SK-N-SH (cell line): ENCODE results near the gene PTCHD4. TPM values are rescaled to one million over a fixed set of nuclear protein-coding genes. Genes with fewer than 3 reads are reported as not detected.
"Not testable (repeated sequence)": the region's sequence is repeated elsewhere in the genome, so short reads cannot be mapped to it uniquely, and the experiment has no call there.

ENCODE experiments used
- CTCF ChIA-PET: fragments of 300-600, 350-600 bp; formaldehyde crosslinking; extraction: SDS; loops from one replicate; lab custom pipeline; 2021; lab: Yijun Ruan, JAX
- POLR2A ChIA-PET: fragments of 350-600 bp; sonication (Branson Sonifier 250); formaldehyde crosslinking; extraction: SDS; loops from one replicate; lab custom pipeline; 2020; ENCODE audit warnings: antibody characterized with exemption, inconsistent platforms; lab: Yijun Ruan, JAX
- DNase-seq: peaks from one replicate; pipeline ENCODE4 v3.0.0; 2012
- H2AFZ ChIP-seq: fragments of 200-600 bp; sonication (generic); 2 replicates; pipeline ENCODE4 v1.8.1; 2016; ENCODE audit warnings: antibody characterized with exemption, mild to moderate bottlenecking, low read depth
- H3F3A ChIP-seq: fragments of 200-600 bp; sonication (generic); replicated peaks from 2 replicates; pipeline ENCODE3; 2016; ENCODE audit warnings: antibody characterized with exemption, mild to moderate bottlenecking; ENCODE audit not compliant: insufficient read depth
- H3K27ac ChIP-seq, 2 experiments: fragments of 200-500 bp in 1 of 2; fragments of 200-600 bp in 1 of 2; sonication (Bioruptor generic) in 1 of 2; sonication (generic), shearing (Covaris generic) in 1 of 2; 2 replicates each; pipeline versions ENCODE4 v1.5.1 to v1.6.1; 2014 to 2016; ENCODE audit warnings: low read depth in 2 of 2, inconsistent platforms in 1 of 2, low read length in 1 of 2, mild to moderate bottlenecking in 1 of 2, mixed read lengths in 1 of 2
- H3K27me3 ChIP-seq: fragments of 200-600 bp; sonication (generic), shearing (Covaris generic); 2 replicates; pipeline ENCODE4 v1.6.1; 2016; ENCODE audit warnings: mixed run types; ENCODE audit not compliant: insufficient read depth
- H3K36me3 ChIP-seq, 2 experiments: fragments of 200-500 bp in 1 of 2; fragments of 200-600 bp in 1 of 2; sonication (Bioruptor generic) in 1 of 2; sonication (generic) in 1 of 2; replicated peaks in 1 of 2; 2 replicates each; pipeline versions ENCODE3 to v1.5.1; 2014 to 2016; ENCODE audit warnings: low read length in 1 of 2, mild to moderate bottlenecking in 1 of 2; ENCODE audit not compliant: insufficient read depth in 2 of 2, control insufficient read depth in 1 of 2
- H3K4me1 ChIP-seq, 2 experiments: fragments of 200-500 bp in 1 of 2; fragments of 200-600 bp in 1 of 2; sonication (Bioruptor generic) in 1 of 2; sonication (generic), shearing (Covaris generic) in 1 of 2; 2 replicates each; pipeline versions ENCODE4 v1.5.1 to v1.6.1; 2014 to 2016; ENCODE audit warnings: low read depth in 1 of 2, low read length in 1 of 2, mixed run types in 1 of 2; ENCODE audit not compliant: insufficient read depth in 2 of 2, control insufficient read depth in 1 of 2
- H3K4me2 ChIP-seq: fragments of 200-600 bp; sonication (generic), shearing (Covaris generic); 2 replicates; pipeline ENCODE4 v1.6.1; 2017; ENCODE audit warnings: mixed run types
- H3K4me3 ChIP-seq, 2 experiments: fragments of 200-500 bp in 1 of 2; fragments of 200-600 bp in 1 of 2; sonication (Bioruptor generic) in 1 of 2; sonication (generic), shearing (Covaris generic) in 1 of 2; 2 replicates each; pipeline versions ENCODE4 v1.5.1 to v1.8.1; 2014 to 2016; ENCODE audit warnings: low read depth in 2 of 2, inconsistent platforms in 1 of 2, low read length in 1 of 2, mild to moderate bottlenecking in 1 of 2, mixed read lengths in 1 of 2, moderate library complexity in 1 of 2
- H3K79me2 ChIP-seq: fragments of 200-600 bp; sonication (generic); 2 replicates; pipeline ENCODE4 v1.8.1; 2017; ENCODE audit warnings: mild to moderate bottlenecking; ENCODE audit not compliant: insufficient read depth
- H3K9ac ChIP-seq: fragments of 200-600 bp; sonication (generic); 2 replicates; pipeline ENCODE4 v1.6.1; 2017; ENCODE audit warnings: mixed run types
- H3K9me2 ChIP-seq: fragments of 200-600 bp; sonication (generic); 2 replicates; pipeline ENCODE4 v1.6.1; 2017; ENCODE audit warnings: mixed run types
- H3K9me3 ChIP-seq: fragments of 200-600 bp; sonication (generic); 2 replicates; pipeline ENCODE4 v1.6.1; 2017; ENCODE audit warnings: mixed run types, mild to moderate bottlenecking, moderate library complexity
- H4K20me1 ChIP-seq: fragments of 200-600 bp; sonication (generic); 2 replicates; pipeline ENCODE4 v1.6.1; 2017; ENCODE audit warnings: mild to moderate bottlenecking, mixed run types; ENCODE audit not compliant: insufficient read depth
- CHD2 ChIP-seq: fragments of 150-350 bp; IDR thresholded peaks from 2 replicates; pipeline ENCODE4 v1.6.1; 2018; ENCODE audit warnings: low read length; ENCODE audit not compliant: partially characterized antibody
- EP300 ChIP-seq, 2 experiments: IDR thresholded peaks; 2 replicates each; pipeline versions ENCODE4 v1.4.0 to v1.6.1; 2012; ENCODE audit warnings: borderline replicate concordance in 1 of 2, low read depth in 1 of 2, low read length in 1 of 2
- EZH2phosphoT487 ChIP-seq: fragments of 200-600 bp; sonication (generic); IDR thresholded peaks from 2 replicates; pipeline ENCODE4 v1.6.1; 2017; ENCODE audit warnings: low read depth, mixed run types, mild to moderate bottlenecking, antibody characterized with exemption, moderate library complexity, borderline replicate concordance
- FOSL2 ChIP-seq: IDR thresholded peaks from 2 replicates; pipeline ENCODE4 v1.4.0; 2012; ENCODE audit warnings: low read depth, mild to moderate bottlenecking, moderate library complexity, borderline replicate concordance
- FOXM1 ChIP-seq: IDR thresholded peaks from 2 replicates; pipeline ENCODE4 v1.4.0; 2012; ENCODE audit warnings: low read depth, mild to moderate bottlenecking
- GATA2 ChIP-seq: sonication (generic); formaldehyde crosslinking; IDR thresholded peaks from 2 replicates; pipeline ENCODE4 v1.5.0; 2020; ENCODE audit warnings: mild to moderate bottlenecking, missing genetic modification reagents
- JUND ChIP-seq: IDR thresholded peaks from 2 replicates; pipeline ENCODE4 v1.4.0; 2012
- NRF1 ChIP-seq: IDR thresholded peaks from 2 replicates; pipeline ENCODE4 v1.6.1; 2012; ENCODE audit warnings: low read depth, mild to moderate bottlenecking, low read length
- RAD21 ChIP-seq: IDR thresholded peaks from 2 replicates; pipeline ENCODE4 v1.6.1; 2012; ENCODE audit warnings: mild to moderate bottlenecking, low read length
- YY1 ChIP-seq: IDR thresholded peaks from 2 replicates; pipeline ENCODE4 v1.4.0; 2012; ENCODE audit warnings: low read depth, mild to moderate bottlenecking
- WGBS: methylation state at CpG from one replicate; pipeline ENCODE4 v1.1.6; 2017; ENCODE audit warnings: low lambda C conversion rate; 5-methylcytosine and 5-hydroxymethylcytosine counted together
- polyA plus RNA-seq, 3 experiments: library from polyadenylated mRNA; depleted of rRNA; stranded (reverse); fragments of >200 nt; gene quantifications; 2 replicates each; pipeline ENCODE4 v1.2.3, GENCODE V29; 2012
- TF ChIP-seq, protein P1 (sequence below): fragments of 150-350 bp; IDR thresholded peaks from 2 replicates; pipeline ENCODE4 v1.6.1; 2017; ENCODE audit warnings: antibody characterized with exemption, low read length, low read depth, borderline replicate concordance
- TF ChIP-seq, protein P2 (sequence below): IDR thresholded peaks from 2 replicates; pipeline ENCODE4 v1.6.1; 2012; ENCODE audit warnings: mild to moderate bottlenecking, low read depth, low read length, moderate library complexity
- TF ChIP-seq, protein P3 (sequence below): IDR thresholded peaks from 2 replicates; pipeline ENCODE4 v1.4.0; 2012; ENCODE audit warnings: low read depth, borderline replicate concordance

Gene PTCHD4
- polyA plus RNA-seq, 1 of the 3 experiments (the other 2 are of a cell fraction) = 4.0 TPM

DNA sequence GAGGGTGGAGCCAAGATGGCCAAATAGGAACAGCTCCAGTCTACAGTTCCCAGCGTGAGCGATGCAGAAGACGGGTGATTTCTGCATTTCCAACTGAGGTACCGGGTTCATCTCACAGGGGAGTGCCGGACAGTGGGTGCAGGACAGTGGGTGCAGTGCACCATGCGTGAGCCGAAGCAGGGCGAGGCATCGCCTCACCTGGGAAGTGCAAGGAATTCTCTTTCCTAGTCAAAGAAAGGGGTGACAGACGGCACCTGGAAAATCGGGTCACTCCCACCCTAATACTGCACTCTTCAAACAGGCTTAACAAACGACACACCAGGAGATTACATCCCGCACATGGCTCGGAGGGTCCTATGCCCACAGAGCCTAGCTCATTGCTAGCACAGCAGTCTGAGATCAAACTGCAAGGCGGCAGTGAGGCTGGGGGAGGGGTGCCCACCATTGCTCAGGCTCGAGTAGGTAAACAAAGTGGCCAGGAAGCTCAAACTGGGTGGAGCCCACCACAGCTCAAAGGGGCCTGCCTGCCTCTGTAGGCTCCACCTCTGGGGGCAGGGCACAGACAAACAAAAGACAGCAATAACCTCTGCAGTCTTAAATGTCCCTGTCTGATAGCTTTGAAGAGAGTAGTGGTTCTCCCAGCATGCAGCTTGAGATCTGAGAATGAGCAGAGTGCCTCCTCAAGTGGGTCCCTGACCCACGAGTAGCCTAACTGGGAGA, 8.4 kb downstream of the PTCHD4 start:
- DNase-seq, H3K27ac ChIP-seq, H3K4me3 ChIP-seq, H3K9me2 ChIP-seq, POLR2A ChIA-PET, H4K20me1 ChIP-seq, CTCF ChIA-PET, H3K27me3 ChIP-seq, H3K9ac ChIP-seq, H2AFZ ChIP-seq, H3K9me3 ChIP-seq, H3K36me3 ChIP-seq, H3K4me1 ChIP-seq: not testable (repeated sequence)
- H3K4me2 ChIP-seq = peak overlapping the region; percentile 57; the same call in 1 of the 2 replicates
- 64% methylated on average over 17 of the region's 17 CpGs for WGBS
- peaks cover 90% of the 10 kb centered on the region for H3K79me2 ChIP-seq
- H3F3A ChIP-seq = peaks cover 13% of the 10 kb centered on the region

DNA sequence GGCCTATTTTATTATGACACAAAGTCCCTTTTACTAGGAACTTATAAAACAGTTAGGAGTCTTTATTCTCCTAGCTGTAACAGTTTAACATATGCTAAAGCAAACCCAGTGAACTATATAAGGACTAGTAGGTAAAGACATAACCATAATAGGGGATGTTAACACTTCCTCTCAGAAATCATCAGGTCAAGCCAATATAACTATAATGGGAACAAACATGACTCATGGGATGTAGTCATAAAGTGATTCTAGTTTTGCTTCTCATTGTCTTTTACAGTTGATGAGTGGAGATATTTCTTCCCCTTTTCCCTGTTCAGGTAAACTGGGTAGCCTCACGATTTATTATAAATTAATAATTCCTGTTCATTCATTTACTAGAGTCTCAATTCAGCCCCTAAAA, 9.7 kb downstream of the PTCHD4 start:
- ChIA-PET CTCF (no interaction called here), POLR2A (no interaction called here)
- Histone ChIP-seq H3K27ac (peak overlapping the region in 1 of 2 experiments; percentile 55; a peak in 2 of 4 replicates), H3K9me3 (no peaks in the 10 kb centered on the region), H3F3A (peaks cover 13% of the 10 kb centered on the region), H3K36me3 (peaks cover 3 to 10% of the 10 kb centered on the region in 2 experiments), H3K4me3 (no peak overlapping the region), H3K27me3 (no peaks in the 10 kb centered on the region), H3K9ac (no peak overlapping the region), H4K20me1 (peaks cover 3% of the 10 kb centered on the region; the same call in 1 of the 2 replicates), H3K4me2 (0 out of 2 replicates have a peak overlapping the region, but pooled peaks have one; percentile 57), H3K79me2 (peaks cover 85% of the 10 kb centered on the region), H3K4me1 (peaks cover 0 to 7% of the 10 kb centered on the region in 2 experiments; a peak in 2 of 4 replicates), H2AFZ (no peak overlapping the region), H3K9me2 (no peaks in the 10 kb centered on the region)
- no peak for TF ChIP-seq CHD2
- TF ChIP-seq JUND = peak; percentile 38; the same call in 1 of the 2 replicates
- peak; percentile 38; the same call in 1 of the 2 replicates for TF ChIP-seq FOSL2
- no peak for DNase-seq
- whole genome bisulfite sequencing = 6% methylated on average over 1 of the region's 1 CpG

DNA sequence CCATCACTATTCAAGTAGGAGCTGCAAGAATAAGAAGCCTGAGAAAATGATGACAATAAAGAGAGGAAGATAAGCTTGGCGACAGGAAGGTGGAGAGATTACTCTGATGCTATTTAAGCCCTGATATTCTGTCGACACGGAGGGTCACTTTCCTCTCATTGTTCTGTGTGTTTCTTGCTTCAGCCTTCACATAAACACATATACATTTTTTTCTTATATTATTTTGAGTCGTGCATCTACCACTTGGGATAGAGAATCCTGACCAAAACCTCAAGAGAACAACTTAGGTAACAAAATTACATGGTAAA, 10.5 kb downstream of the PTCHD4 start:
- POLR2A ChIA-PET = no interaction called here
- Histone ChIP-seq H3K79me2 (peaks cover 85% of the 10 kb centered on the region), H3F3A (peaks cover 13% of the 10 kb centered on the region), H3K27me3 (no peaks in the 10 kb centered on the region), H3K4me3 (peak overlapping the region in 1 of 2 experiments; percentile 11; a peak in 1 of 4 replicates), H4K20me1 (peaks cover 3% of the 10 kb centered on the region; the same call in 1 of the 2 replicates), H3K9me2 (no peaks in the 10 kb centered on the region), H2AFZ (peak overlapping the region; percentile 44; the same call in 1 of the 2 replicates), H3K9ac (peak overlapping the region; percentile 30), H3K4me1 (peaks cover 0 to 7% of the 10 kb centered on the region in 2 experiments; a peak in 2 of 4 replicates), H3K36me3 (peaks cover 3 to 11% of the 10 kb centered on the region in 2 experiments), H3K27ac (peak overlapping the region in 1 of 2 experiments; percentile 55; a peak in 2 of 4 replicates), H3K4me2 (peak overlapping the region; percentile 43; the same call in 1 of the 2 replicates), H3K9me3 (no peaks in the 10 kb centered on the region)
- DNase-seq = no peak
- CTCF ChIA-PET = no interaction called here
- WGBS = 18% methylated on average over 4 of the region's 4 CpGs
- TF ChIP-seq NRF1 (no peak), EP300 (IDR thresholded peaks at IDR 0.05; ENCODE audit: borderline replicate concordance in 1 of 2, low read depth in 1 of 2, low read length in 1 of 2) (no peak), EZH2phosphoT487 (no peak), YY1 (no peak), RAD21 (no peak), GATA2 (no peak), FOXM1 (no peak)
- TF ChIP-seq, protein P1, sequence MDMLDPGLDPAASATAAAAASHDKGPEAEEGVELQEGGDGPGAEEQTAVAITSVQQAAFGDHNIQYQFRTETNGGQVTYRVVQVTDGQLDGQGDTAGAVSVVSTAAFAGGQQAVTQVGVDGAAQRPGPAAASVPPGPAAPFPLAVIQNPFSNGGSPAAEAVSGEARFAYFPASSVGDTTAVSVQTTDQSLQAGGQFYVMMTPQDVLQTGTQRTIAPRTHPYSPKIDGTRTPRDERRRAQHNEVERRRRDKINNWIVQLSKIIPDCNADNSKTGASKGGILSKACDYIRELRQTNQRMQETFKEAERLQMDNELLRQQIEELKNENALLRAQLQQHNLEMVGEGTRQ = no peak
- TF ChIP-seq, protein P2, sequence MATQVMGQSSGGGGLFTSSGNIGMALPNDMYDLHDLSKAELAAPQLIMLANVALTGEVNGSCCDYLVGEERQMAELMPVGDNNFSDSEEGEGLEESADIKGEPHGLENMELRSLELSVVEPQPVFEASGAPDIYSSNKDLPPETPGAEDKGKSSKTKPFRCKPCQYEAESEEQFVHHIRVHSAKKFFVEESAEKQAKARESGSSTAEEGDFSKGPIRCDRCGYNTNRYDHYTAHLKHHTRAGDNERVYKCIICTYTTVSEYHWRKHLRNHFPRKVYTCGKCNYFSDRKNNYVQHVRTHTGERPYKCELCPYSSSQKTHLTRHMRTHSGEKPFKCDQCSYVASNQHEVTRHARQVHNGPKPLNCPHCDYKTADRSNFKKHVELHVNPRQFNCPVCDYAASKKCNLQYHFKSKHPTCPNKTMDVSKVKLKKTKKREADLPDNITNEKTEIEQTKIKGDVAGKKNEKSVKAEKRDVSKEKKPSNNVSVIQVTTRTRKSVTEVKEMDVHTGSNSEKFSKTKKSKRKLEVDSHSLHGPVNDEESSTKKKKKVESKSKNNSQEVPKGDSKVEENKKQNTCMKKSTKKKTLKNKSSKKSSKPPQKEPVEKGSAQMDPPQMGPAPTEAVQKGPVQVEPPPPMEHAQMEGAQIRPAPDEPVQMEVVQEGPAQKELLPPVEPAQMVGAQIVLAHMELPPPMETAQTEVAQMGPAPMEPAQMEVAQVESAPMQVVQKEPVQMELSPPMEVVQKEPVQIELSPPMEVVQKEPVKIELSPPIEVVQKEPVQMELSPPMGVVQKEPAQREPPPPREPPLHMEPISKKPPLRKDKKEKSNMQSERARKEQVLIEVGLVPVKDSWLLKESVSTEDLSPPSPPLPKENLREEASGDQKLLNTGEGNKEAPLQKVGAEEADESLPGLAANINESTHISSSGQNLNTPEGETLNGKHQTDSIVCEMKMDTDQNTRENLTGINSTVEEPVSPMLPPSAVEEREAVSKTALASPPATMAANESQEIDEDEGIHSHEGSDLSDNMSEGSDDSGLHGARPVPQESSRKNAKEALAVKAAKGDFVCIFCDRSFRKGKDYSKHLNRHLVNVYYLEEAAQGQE = no peak
- TF ChIP-seq, protein P3, sequence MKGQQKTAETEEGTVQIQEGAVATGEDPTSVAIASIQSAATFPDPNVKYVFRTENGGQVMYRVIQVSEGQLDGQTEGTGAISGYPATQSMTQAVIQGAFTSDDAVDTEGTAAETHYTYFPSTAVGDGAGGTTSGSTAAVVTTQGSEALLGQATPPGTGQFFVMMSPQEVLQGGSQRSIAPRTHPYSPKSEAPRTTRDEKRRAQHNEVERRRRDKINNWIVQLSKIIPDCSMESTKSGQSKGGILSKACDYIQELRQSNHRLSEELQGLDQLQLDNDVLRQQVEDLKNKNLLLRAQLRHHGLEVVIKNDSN = no peak
